Measurements from ENCODE around the gene PIAS2. TPM values are rescaled to one million over a fixed set of nuclear protein-coding genes. Genes with fewer than 3 reads are reported as not detected.
"Not testable (repeated sequence)": the region's sequence is repeated elsewhere in the genome, so short reads cannot be mapped to it uniquely, and the experiment has no call there.

PIAS2 gene, protein sequence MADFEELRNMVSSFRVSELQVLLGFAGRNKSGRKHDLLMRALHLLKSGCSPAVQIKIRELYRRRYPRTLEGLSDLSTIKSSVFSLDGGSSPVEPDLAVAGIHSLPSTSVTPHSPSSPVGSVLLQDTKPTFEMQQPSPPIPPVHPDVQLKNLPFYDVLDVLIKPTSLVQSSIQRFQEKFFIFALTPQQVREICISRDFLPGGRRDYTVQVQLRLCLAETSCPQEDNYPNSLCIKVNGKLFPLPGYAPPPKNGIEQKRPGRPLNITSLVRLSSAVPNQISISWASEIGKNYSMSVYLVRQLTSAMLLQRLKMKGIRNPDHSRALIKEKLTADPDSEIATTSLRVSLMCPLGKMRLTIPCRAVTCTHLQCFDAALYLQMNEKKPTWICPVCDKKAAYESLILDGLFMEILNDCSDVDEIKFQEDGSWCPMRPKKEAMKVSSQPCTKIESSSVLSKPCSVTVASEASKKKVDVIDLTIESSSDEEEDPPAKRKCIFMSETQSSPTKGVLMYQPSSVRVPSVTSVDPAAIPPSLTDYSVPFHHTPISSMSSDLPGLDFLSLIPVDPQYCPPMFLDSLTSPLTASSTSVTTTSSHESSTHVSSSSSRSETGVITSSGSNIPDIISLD
- 10 to 100 TPM; 36.2 to 38.3 TPM for total RNA-seq
- 10 to 100 TPM; 18.6 to 20.3 TPM for polyA plus RNA-seq

DNA sequence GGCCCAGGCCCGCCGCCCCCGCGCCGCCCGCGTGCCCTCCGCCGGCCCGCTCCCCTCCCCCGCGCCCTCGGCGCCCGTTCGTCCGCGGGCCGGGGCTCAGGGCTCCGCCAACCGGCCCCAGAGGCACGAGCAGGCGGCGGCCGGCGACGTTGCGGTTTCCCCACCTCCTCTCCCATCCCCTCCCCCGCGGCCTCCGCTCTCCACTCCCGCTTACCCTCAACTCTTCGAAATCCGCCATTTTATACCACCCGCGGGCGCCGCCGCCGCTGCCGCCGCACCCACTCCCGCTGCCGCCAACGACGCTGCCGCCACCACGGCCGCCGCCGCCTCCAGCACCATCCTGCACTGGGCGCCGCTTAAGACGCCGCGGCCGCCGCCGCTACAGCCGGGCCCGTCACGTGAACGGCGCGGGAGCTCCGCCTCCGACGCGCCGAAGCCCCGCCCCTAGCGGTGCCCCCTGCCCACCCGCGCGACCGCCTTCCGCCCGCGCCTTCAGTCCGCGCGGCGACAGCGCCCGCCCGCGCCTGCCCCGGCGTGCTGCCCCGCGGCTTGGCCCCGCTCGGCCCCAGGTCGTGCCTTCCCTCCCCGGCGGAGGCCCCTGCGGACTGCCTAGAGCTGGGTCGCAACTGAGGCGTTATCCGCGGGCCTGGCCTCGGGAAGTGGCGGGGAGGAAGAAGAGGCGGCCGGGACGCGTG lies at the start of gene PIAS2, which contains the start of gene KATNAL2:
Gene PIAS2, minus strand, starts transcription at position 400 of the 695 bp plus-strand sequence. Its CDS starts 162 bp downstream, at position 238.
Gene KATNAL2, plus strand, starts transcription at position 495 of the 695 bp plus-strand sequence. CDS start 29,271 bp downstream, outside the sequence.
- peak; percentile 72 to 79 (median 73) for DNase-seq
- peak within 1 kb of the TSS; percentile 40 for H3K27ac ChIP-seq (ENCODE audit: low read depth, low read length)
- peaks cover 27% of the 10 kb centered on the region for H3K4me1 ChIP-seq (ENCODE audit: insufficient read depth, low read length)
- no peaks in the 10 kb centered on the region for H3K36me3 ChIP-seq (ENCODE audit: insufficient read depth, low read length)
- Mint-ChIP-seq H3K36me3 (peaks cover 4 to 8% of the 10 kb centered on the region in 2 donors), H3K4me3 (peak within 1 kb of the TSS; percentile 91 to 96 (median 92)), H3K27me3 (no peaks in the 10 kb centered on the region), H3K27ac (peak within 1 kb of the TSS; percentile 89 to 95 (median 91)), H3K9me3 (no peaks in the 10 kb centered on the region), H3K4me1 (peaks cover 35 to 56% (median 47%) of the 10 kb centered on the region in 4 donors)
- intact Hi-C loops (cut with micrococcal nuclease), result loop anchor here (2.0 to 10.0 kb wide), 4 partner anchors 90 to 1015 kb away; partner anchors contain the start of genes IER3IP1 and SMAD2
- POLR2A ChIA-PET (ENCODE audit: partially characterized antibody), result interaction anchor here (0.6 to 1.3 kb wide), 3 partner anchors 233 to 758 kb away, joined by 3 to 10 read pairs (median 4); partner anchors contain the start of gene HDHD2
- no peaks in the 10 kb centered on the region for H3K9me3 ChIP-seq (ENCODE audit: control insufficient read depth in 1 of 2, low read length in 2 of 2)
- H3K4me3 ChIP-seq (ENCODE audit: low read length in 2 of 2), result peak within 1 kb of the TSS; percentile 60 to 66
- no peaks in the 10 kb centered on the region for H3K27me3 ChIP-seq (ENCODE audit: insufficient read depth, low read length)
- CTCF ChIA-PET (ENCODE audit: partially characterized antibody), result interaction anchor here (1.0 kb wide), 1 partner anchor 744 kb away, joined by 4 read pairs; no protein-coding TSS in a partner anchor

DNA sequence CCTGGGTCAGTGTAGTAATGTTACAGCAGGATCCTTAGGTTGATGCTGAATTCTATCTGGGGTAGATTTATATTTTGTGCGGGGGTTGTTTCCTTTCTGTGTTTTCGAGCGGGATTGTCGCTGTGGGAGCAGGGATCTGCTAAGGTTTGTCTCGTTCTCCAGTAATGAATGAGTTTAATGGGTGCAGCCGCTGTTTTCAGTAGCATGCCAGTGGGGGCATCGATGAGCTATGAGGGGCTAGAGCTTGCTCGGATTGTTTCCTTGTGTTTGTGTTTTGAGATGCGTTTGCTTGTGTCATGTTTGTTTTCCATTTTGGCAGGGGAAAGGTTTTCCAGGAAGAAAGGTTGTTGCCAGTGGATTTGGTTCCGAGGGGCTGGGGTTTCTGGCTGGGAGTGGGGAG lies 49.0 kb upstream of the PIAS2 start:
- DNase-seq; CTCF ChIA-PET (ENCODE audit: partially characterized antibody); H3K9me3 Mint-ChIP-seq; POLR2A ChIA-PET (ENCODE audit: partially characterized antibody); H3K36me3 ChIP-seq (ENCODE audit: insufficient read depth, low read length); H3K4me1 ChIP-seq (ENCODE audit: insufficient read depth, low read length); intact Hi-C loops (cut with micrococcal nuclease); H3K27me3 ChIP-seq (ENCODE audit: insufficient read depth, low read length); H3K27me3 Mint-ChIP-seq; H3K27ac ChIP-seq (ENCODE audit: low read depth, low read length); H3K36me3 Mint-ChIP-seq; H3K4me3 Mint-ChIP-seq; H3K27ac Mint-ChIP-seq; H3K4me3 ChIP-seq (ENCODE audit: low read length in 2 of 2); H3K9me3 ChIP-seq (ENCODE audit: control insufficient read depth in 1 of 2, low read length in 2 of 2); H3K4me1 Mint-ChIP-seq: not testable (repeated sequence)

DNA sequence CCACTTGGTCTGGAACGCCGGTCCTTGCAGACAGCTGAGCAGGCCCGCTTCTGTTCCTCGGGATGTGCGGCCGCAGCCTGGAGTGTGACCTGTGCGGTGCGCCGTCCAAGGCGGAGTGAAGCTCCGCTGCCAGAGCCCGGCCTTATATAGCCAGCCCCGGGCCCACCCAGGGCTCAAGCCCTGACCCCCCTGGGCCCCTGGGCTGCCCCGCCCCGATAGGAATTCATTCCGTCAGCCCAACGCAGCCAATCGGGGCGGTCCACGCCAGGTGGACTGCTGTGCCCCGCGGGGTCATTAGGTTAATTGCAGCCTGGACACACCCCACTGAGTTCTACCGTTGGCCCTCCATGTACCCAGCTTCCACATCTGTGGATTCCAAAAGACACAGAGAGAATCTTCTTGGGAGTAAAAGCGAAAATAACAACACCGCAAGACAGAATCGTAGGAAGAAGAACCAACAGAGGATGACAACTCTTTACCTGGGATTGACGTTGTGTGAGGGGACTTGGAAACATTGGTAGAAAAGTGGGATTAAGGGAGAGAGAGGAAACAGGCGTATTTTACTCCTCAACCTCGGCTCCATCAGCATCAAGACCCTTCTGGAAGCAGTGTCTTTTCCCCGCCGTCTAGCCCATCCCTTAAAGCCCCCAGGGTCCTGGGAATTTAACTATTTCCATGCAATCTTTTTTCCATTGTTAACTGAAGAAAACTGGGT lies 47.4 kb upstream of the PIAS2 start:
- H3K36me3 Mint-ChIP-seq; H3K4me1 ChIP-seq (ENCODE audit: insufficient read depth, low read length); H3K4me3 ChIP-seq (ENCODE audit: low read length in 2 of 2); H3K27ac ChIP-seq (ENCODE audit: low read depth, low read length); H3K9me3 ChIP-seq (ENCODE audit: control insufficient read depth in 1 of 2, low read length in 2 of 2); intact Hi-C loops (cut with micrococcal nuclease); DNase-seq; H3K4me3 Mint-ChIP-seq; H3K27me3 ChIP-seq (ENCODE audit: insufficient read depth, low read length); H3K4me1 Mint-ChIP-seq; CTCF ChIA-PET (ENCODE audit: partially characterized antibody); POLR2A ChIA-PET (ENCODE audit: partially characterized antibody); H3K36me3 ChIP-seq (ENCODE audit: insufficient read depth, low read length); H3K27me3 Mint-ChIP-seq; H3K27ac Mint-ChIP-seq; H3K9me3 Mint-ChIP-seq: not testable (repeated sequence)

DNA sequence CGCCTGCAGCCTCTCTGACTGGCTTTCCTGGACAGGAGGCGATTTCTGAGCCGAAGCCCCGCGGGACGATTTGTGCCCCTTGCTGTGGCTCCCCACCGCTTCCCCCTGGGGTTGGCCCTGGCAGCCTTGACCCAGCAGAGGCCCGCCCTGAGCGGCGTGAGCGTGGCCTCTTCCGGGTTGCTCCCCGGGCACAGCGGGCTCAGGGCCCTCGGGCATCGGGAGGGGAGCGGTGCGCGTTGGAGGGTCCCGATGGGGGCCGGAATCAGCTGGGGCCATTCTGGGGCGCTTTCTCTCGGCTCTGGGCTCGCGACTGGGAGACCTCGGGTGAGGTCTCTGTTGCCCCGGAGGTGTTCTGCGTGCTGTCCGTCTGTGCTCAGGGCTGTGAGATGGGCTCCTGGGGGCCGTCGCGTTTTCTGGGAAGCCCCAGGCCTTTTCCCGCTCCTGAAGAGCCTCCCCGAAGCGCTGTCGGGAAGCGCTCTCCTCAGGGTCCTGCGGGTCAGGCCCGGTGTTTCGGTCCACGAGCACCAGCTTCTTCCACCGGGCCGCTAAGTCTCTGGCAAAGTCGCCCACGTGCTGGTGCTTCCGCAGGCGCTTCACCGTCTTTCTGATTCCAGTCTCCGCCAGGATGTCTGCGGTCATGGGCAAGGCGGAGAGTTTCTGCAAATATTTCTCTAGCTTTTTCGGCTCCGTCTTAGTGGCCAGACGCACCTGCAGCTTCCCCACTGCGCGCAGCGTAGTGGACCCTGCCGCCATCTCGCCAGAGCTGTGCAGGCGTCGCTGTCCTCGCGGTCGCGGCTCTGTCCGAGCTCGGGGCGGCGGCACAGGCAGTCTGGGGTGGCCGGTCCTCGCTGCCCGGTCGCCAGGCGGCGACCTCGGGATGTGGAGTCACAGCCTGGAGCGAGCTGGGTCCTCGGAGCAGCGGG lies 46.6 kb upstream of the PIAS2 start:
- H3K9me3 ChIP-seq (ENCODE audit: control insufficient read depth in 1 of 2, low read length in 2 of 2); H3K27ac Mint-ChIP-seq; H3K27me3 Mint-ChIP-seq; H3K27me3 ChIP-seq (ENCODE audit: insufficient read depth, low read length); H3K9me3 Mint-ChIP-seq; H3K27ac ChIP-seq (ENCODE audit: low read depth, low read length); H3K4me3 Mint-ChIP-seq; DNase-seq; intact Hi-C loops (cut with micrococcal nuclease); H3K4me1 Mint-ChIP-seq; POLR2A ChIA-PET (ENCODE audit: partially characterized antibody); H3K4me1 ChIP-seq (ENCODE audit: insufficient read depth, low read length); H3K36me3 ChIP-seq (ENCODE audit: insufficient read depth, low read length); CTCF ChIA-PET (ENCODE audit: partially characterized antibody); H3K4me3 ChIP-seq (ENCODE audit: low read length in 2 of 2); H3K36me3 Mint-ChIP-seq: not testable (repeated sequence)

DNA sequence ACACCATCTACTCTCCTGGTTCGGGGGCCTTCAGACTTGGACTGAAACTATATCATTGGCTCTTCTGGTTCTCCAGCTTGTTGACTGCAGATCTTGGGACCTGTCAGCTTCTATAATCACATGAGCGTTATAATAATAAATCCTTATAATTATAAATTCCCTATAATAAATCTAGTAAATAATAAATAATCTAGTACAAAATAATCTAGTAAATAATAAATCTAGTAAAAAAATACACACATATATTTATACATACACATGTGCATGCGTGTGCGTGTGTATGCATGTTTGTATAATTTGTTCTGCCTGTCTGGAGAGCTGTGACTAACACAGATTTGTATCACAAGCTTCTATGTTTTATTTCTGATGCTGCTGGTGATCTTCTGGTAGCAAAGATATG lies 40.9 kb upstream of the PIAS2 start:
- H3K9me3 Mint-ChIP-seq, result peaks cover 0 to 5% (median 1%) of the 10 kb centered on the region in 8 donors
- H3K27ac Mint-ChIP-seq, result no peak overlapping the region
- no peaks in the 10 kb centered on the region for H3K4me1 ChIP-seq (ENCODE audit: insufficient read depth, low read length)
- ChIA-PET POLR2A (ENCODE audit: partially characterized antibody) (no interaction called here), CTCF (ENCODE audit: partially characterized antibody) (no interaction called here)
- H3K4me3 Mint-ChIP-seq, result no peak overlapping the region
- peaks cover 2 to 5% of the 10 kb centered on the region in 2 donors for H3K27me3 Mint-ChIP-seq
- H3K36me3 Mint-ChIP-seq, result no peaks in the 10 kb centered on the region
- H3K27ac ChIP-seq (ENCODE audit: low read depth, low read length), result no peak overlapping the region
- no peaks in the 10 kb centered on the region for H3K36me3 ChIP-seq (ENCODE audit: insufficient read depth, low read length)
- H3K4me3 ChIP-seq (ENCODE audit: low read length in 2 of 2), result no peak overlapping the region
- H3K9me3 ChIP-seq (ENCODE audit: control insufficient read depth in 1 of 2, low read length in 2 of 2), result no peaks in the 10 kb centered on the region
- H3K4me1 Mint-ChIP-seq, result no peaks in the 10 kb centered on the region
- H3K27me3 ChIP-seq (ENCODE audit: insufficient read depth, low read length), result no peaks in the 10 kb centered on the region
- DNase-seq, result no peak
- intact Hi-C loops (cut with micrococcal nuclease), result no loop called here

DNA sequence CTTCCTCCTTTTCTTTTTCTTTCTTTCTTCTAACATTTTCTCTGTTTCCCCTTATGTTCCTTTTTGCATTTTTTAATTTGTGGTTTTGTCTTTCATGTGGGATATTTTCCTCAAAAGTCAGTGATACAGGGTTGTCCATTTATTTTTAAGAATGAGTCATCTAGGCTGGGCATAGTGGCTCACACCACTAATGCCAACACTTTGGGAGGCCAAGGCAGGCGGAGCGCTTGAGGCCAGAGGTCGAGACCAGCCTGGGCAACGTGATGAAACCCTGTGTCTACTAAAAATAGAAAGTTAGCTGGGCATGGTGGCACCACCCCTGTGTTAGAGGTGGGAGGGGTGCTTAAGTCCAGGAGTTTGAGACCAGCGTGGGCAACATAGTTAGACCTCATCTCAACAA lies 35.9 kb upstream of the PIAS2 start:
- ChIA-PET POLR2A (ENCODE audit: partially characterized antibody) (no interaction called here), CTCF (ENCODE audit: partially characterized antibody) (no interaction called here)
- no peak overlapping the region for H3K27ac ChIP-seq (ENCODE audit: low read depth, low read length)
- no peak overlapping the region for H3K27ac Mint-ChIP-seq
- H3K4me3 ChIP-seq (ENCODE audit: low read length in 2 of 2), result no peak overlapping the region
- H3K36me3 ChIP-seq (ENCODE audit: insufficient read depth, low read length), result no peaks in the 10 kb centered on the region
- H3K4me1 ChIP-seq (ENCODE audit: insufficient read depth, low read length), result no peaks in the 10 kb centered on the region
- H3K4me1 Mint-ChIP-seq, result no peaks in the 10 kb centered on the region
- peaks cover 6 to 7% of the 10 kb centered on the region in 2 donors for H3K27me3 Mint-ChIP-seq
- peaks cover 5% of the 10 kb centered on the region for H3K27me3 ChIP-seq (ENCODE audit: insufficient read depth, low read length)
- no peaks in the 10 kb centered on the region for H3K9me3 Mint-ChIP-seq
- intact Hi-C loops (cut with micrococcal nuclease), result no loop called here
- DNase-seq, result no peak
- H3K4me3 Mint-ChIP-seq, result no peak overlapping the region
- no peaks in the 10 kb centered on the region for H3K9me3 ChIP-seq (ENCODE audit: control insufficient read depth in 1 of 2, low read length in 2 of 2)
- H3K36me3 Mint-ChIP-seq, result no peaks in the 10 kb centered on the region

All from CD4-positive, alpha-beta memory T cell (primary cell).